A549 (cell line): Measurements from ENCODE around the gene RABIF. TPM values are rescaled to one million over a fixed set of nuclear protein-coding genes. Genes with fewer than 3 reads are reported as not detected.

Source experiments
- ATAC-seq, 2 experiments: fragments of 200-7000 bp in 1 of 2; fragments of >200 bp in 1 of 2; cut with Nextera tagmentation in 1 of 2; cut with Tn5 transposase in 1 of 2; 3 replicates each; pipeline versions ENCODE4 v1.8.0 to v1.9.1; 2018 to 2020; ENCODE audit warnings: mild to moderate bottlenecking in 1 of 2, moderate library complexity in 1 of 2
- CTCF ChIA-PET: fragments of 300-600 bp; sonication (Branson Sonifier 250); formaldehyde crosslinking; extraction: SDS; loops from one replicate; lab custom pipeline; 2021; ENCODE audit warnings: antibody characterized with exemption, inconsistent platforms; lab: Yijun Ruan, JAX
- POLR2A ChIA-PET: fragments of 350-600 bp; formaldehyde crosslinking; extraction: SDS; loops from one replicate; lab custom pipeline; 2021; ENCODE audit warnings: antibody characterized with exemption, inconsistent platforms; lab: Yijun Ruan, JAX
- DNase-seq, 2 experiments: peaks; one replicate each; pipeline versions ENCODE4 v3.0.0 to v3.0.0-alpha.2; 2011 to 2016; ENCODE audit warnings: low read depth in 1 of 2, low spot score in 1 of 2
- FAIRE-seq: peaks from 2 replicates; lab custom pipeline; 2011; peaks lifted over from hg19 to GRCh38; lab: Jason Lieb, UNC
- H3K27ac ChIP-seq, 2 experiments: fragments of >200 bp; sonication (Bioruptor Twin); formaldehyde crosslinking; 3 replicates each; pipeline ENCODE4 v1.5.1; 2016 to 2017
- H3K4me1 ChIP-seq: fragments of >200 bp; sonication (Bioruptor Twin); formaldehyde crosslinking; 3 replicates; pipeline ENCODE4 v1.6.1; 2016
- H3K4me2 ChIP-seq: fragments of >200 bp; sonication (Bioruptor Twin); formaldehyde crosslinking; 3 replicates; pipeline ENCODE4 v1.6.1; 2016
- H3K4me3 ChIP-seq: fragments of >200 bp; sonication (Bioruptor Twin); formaldehyde crosslinking; 3 replicates; pipeline ENCODE4 v1.5.1; 2016
- H3K9me3 ChIP-seq: fragments of >200 bp; sonication (Bioruptor Twin); formaldehyde crosslinking; 3 replicates; pipeline ENCODE4 v1.6.1; 2016
- CHD4 ChIP-seq: fragments of 200-600 bp; sonication (generic); IDR thresholded peaks from 2 replicates; pipeline ENCODE4 v1.6.1; 2016; ENCODE audit warnings: antibody characterized with exemption, mild to moderate bottlenecking, borderline replicate concordance
- HDAC2 ChIP-seq: fragments of 200-600 bp; sonication (generic); IDR thresholded peaks from 2 replicates; pipeline ENCODE4 v1.6.1; 2016
- HEYL ChIP-seq: fragments of 250-450 bp; sonication (Bioruptor Pico); IDR thresholded peaks from 2 replicates; pipeline ENCODE4 v1.8.0; 2021; ENCODE audit warnings: mild to moderate bottlenecking, moderate library complexity
- HMGXB4 ChIP-seq: fragments of 250-450 bp; sonication (Bioruptor Pico); IDR thresholded peaks from 2 replicates; pipeline ENCODE4 v1.5.0; 2021; ENCODE audit warnings: mild to moderate bottlenecking, moderate library complexity, borderline replicate concordance
- HOXA7 ChIP-seq: fragments of 250-450 bp; sonication (Bioruptor Pico); IDR thresholded peaks from 2 replicates; pipeline ENCODE4 v1.5.0; 2020; ENCODE audit warnings: mild to moderate bottlenecking, moderate library complexity
- HOXB13 ChIP-seq: fragments of 250-450 bp; sonication (Bioruptor Pico); IDR thresholded peaks from 2 replicates; pipeline ENCODE4 v1.5.0; 2020; ENCODE audit warnings: low read depth, mild to moderate bottlenecking, moderate library complexity
- JUNB ChIP-seq: fragments of >200 bp; sonication (Bioruptor Twin); formaldehyde crosslinking; IDR thresholded peaks from 2 replicates; pipeline ENCODE4 v1.6.1; 2016
- MAFK ChIP-seq: fragments of 450-650 bp; IDR thresholded peaks from 2 replicates; pipeline ENCODE4 v1.6.1; 2014; ENCODE audit not compliant: partially characterized antibody
- MAX ChIP-seq: IDR thresholded peaks from 2 replicates; pipeline ENCODE4 v1.6.1; 2012
- MAZ ChIP-seq: fragments of 150-350 bp; IDR thresholded peaks from 2 replicates; pipeline ENCODE4 v1.6.1; 2014; ENCODE audit warnings: antibody characterized with exemption, low read depth, low read length, borderline replicate concordance
- MYC ChIP-seq: IDR thresholded peaks from 2 replicates; pipeline ENCODE4 v1.6.1; 2012; ENCODE audit warnings: mild to moderate bottlenecking, inconsistent platforms, low read length, improper control_type of control experiment, borderline replicate concordance
- NR3C1 ChIP-seq: fragments of >200 bp; sonication (Bioruptor Twin); formaldehyde crosslinking; IDR thresholded peaks from 3 replicates; pipeline ENCODE4 v1.6.1; 2017
- REST ChIP-seq: fragments of 200-600 bp; sonication (generic); IDR thresholded peaks from 2 replicates; pipeline ENCODE4 v1.6.1; 2016; ENCODE audit warnings: antibody characterized with exemption, mild to moderate bottlenecking, moderate library complexity
- USF2 ChIP-seq: fragments of 450-650 bp; IDR thresholded peaks from 2 replicates; pipeline ENCODE4 v1.6.1; 2014; ENCODE audit warnings: antibody characterized with exemption
- ZNF302 ChIP-seq: fragments of 250-450 bp; sonication (Bioruptor Pico); IDR thresholded peaks from 2 replicates; pipeline ENCODE4 v1.9.0; 2021; ENCODE audit warnings: inconsistent platforms, mild to moderate bottlenecking, moderate library complexity
- WGBS: methylation state at CpG from one replicate; pipeline ENCODE4 v1.1.6; 2017; ENCODE audit errors: missing lambda C conversion rate; 5-methylcytosine and 5-hydroxymethylcytosine counted together
- polyA plus RNA-seq, 4 experiments: library from polyadenylated mRNA; depleted of rRNA in 3 of 4; stranded (reverse); fragments of >200 nt; fragmentation: RNase III in 1 of 4; extraction: RNeasy Plus Mini Kit Qiagen cat#74134 plus additional on column Dnase treatment in 1 of 4; gene quantifications; 2 replicates in 3 of 4; 3 replicates in 1 of 4; pipeline ENCODE4 v1.2.3, GENCODE V29; 2011 to 2017
- TF ChIP-seq, protein P1 (sequence below): fragments of >200 bp; sonication (Bioruptor Twin); formaldehyde crosslinking; IDR thresholded peaks from 3 replicates; pipeline ENCODE4 v1.5.1; 2016
- TF ChIP-seq, protein P2 (sequence below): IDR thresholded peaks from 2 replicates; pipeline ENCODE4 v1.6.1; 2012; ENCODE audit warnings: low read depth, borderline replicate concordance

Gene RABIF
- polyA plus RNA-seq, 2 of the 4 experiments (the other 2 are of a cell fraction), result 16.8 to 22.1 TPM

DNA sequence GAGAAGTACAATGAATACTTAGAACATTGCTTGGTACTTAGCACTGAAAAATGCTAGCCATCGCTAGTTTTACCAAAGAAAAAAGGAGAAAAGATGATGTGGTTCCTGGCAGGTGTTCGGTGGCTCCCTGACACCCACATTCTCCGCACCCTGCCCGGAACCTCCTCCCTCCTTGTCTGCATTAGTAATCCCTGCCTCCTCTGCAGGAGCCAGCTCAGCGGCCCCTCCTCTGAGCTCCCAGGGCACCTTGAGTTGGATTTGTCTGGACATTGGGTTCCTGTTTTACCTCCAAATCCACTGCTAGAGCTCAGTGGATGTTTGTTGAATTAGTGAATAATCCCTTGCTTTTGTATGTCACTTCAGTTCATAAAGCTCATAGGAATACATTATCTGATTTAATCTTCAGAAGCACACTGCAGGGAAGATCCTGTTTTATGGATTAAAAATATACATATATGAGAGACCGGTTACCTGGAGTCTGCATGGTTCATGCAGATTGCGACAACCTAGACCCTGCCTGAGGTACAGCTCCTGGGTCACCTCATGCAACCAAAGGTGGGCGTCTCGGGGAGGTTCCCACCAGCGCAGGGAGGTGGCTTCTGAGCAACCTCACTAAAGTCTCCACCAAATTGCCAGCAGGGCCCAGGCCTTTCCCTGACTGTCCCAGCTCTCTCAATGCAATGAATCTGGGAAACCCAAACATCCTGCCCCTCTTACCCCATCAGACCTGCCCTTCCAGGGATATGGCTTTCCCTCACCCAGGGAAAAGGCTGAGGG lies 54.0 kb downstream of the RABIF start:
- TF ChIP-seq HMGXB4 (CRISPR knock-in tag) (no peak), NR3C1 (no peak), HOXB13 (CRISPR knock-in tag) (no peak), MAZ (no peak), USF2 (no peak), CHD4 (no peak), HOXA7 (CRISPR knock-in tag) (no peak), HDAC2 (no peak), JUNB (no peak), MYC (no peak), MAX (no peak), REST (no peak), ZNF302 (CRISPR knock-in tag) (no peak), MAFK (no peak), HEYL (no peak)
- TF ChIP-seq, protein P1, sequence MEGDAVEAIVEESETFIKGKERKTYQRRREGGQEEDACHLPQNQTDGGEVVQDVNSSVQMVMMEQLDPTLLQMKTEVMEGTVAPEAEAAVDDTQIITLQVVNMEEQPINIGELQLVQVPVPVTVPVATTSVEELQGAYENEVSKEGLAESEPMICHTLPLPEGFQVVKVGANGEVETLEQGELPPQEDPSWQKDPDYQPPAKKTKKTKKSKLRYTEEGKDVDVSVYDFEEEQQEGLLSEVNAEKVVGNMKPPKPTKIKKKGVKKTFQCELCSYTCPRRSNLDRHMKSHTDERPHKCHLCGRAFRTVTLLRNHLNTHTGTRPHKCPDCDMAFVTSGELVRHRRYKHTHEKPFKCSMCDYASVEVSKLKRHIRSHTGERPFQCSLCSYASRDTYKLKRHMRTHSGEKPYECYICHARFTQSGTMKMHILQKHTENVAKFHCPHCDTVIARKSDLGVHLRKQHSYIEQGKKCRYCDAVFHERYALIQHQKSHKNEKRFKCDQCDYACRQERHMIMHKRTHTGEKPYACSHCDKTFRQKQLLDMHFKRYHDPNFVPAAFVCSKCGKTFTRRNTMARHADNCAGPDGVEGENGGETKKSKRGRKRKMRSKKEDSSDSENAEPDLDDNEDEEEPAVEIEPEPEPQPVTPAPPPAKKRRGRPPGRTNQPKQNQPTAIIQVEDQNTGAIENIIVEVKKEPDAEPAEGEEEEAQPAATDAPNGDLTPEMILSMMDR, result no peak
- TF ChIP-seq, protein P2, sequence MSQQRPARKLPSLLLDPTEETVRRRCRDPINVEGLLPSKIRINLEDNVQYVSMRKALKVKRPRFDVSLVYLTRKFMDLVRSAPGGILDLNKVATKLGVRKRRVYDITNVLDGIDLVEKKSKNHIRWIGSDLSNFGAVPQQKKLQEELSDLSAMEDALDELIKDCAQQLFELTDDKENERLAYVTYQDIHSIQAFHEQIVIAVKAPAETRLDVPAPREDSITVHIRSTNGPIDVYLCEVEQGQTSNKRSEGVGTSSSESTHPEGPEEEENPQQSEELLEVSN, result no peak
- Histone ChIP-seq H3K4me3 (no peak overlapping the region), H3K27ac (no peak overlapping the region), H3K4me1 (no peaks in the 10 kb centered on the region), H3K9me3 (no peaks in the 10 kb centered on the region), H3K4me2 (no peak overlapping the region)
- DNase-seq (no peak), FAIRE-seq (no peak), ATAC-seq (0 out of 6 replicates have a peak, but pooled peaks of 1 of the 2 experiments have one; percentile 24)
- POLR2A ChIA-PET, result no interaction called here
- 80% methylated on average over 10 of the region's 10 CpGs for WGBS
- CTCF ChIA-PET, result interaction anchor here (0.6 to 1.3 kb wide), 4 partner anchors 9 to 117 kb away, joined by 3 to 5 read pairs (median 4); no protein-coding TSS in a partner anchor
